Measurements from ENCODE around the gene ASPN.
"Not testable (repeated sequence)": the region's sequence is repeated elsewhere in the genome, so short reads cannot be mapped to it uniquely, and the experiment has no call there.

The ASPN gene

DNA sequence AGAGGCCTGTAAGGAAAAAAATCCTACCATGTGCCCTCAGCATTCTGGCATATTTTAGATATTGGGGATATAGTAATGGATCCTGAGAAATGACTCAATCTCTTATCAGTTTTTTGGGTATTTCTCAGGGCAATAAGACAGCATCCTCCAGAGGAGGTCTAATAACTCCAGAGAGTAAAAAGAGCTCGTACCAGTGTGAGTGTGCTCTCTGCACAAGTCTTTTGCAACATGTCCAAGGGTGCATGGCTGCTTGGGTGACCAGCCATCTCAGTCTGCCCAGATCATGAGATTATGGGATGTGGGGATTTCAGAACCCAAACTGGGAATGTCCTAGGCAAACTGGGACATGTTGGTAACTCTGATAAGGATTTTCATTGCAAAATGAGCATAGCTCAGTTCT, 15.3 kb downstream of the ASPN start:
- no peak for DNase-seq

DNA sequence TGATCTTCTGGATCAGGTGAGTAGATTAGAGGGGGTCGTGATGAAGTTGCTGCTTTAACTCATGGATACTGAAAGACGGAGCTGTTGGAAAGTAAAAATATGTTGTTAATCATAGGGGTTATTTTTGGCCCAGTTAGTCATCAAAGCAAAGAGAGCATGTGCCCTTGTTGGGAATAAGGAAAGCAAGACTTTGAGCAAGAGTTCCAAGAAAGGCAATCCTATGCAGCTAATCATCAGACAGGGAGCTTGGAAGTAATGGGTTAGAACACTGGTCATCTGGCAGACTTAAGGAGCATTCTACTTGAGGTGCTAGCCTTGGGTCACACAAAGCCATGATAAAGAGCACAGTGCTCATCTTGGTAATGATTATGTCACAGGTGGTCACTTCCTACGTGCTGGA, 18.3 kb downstream of the ASPN start:
- DNase-seq, result no peak

DNA sequence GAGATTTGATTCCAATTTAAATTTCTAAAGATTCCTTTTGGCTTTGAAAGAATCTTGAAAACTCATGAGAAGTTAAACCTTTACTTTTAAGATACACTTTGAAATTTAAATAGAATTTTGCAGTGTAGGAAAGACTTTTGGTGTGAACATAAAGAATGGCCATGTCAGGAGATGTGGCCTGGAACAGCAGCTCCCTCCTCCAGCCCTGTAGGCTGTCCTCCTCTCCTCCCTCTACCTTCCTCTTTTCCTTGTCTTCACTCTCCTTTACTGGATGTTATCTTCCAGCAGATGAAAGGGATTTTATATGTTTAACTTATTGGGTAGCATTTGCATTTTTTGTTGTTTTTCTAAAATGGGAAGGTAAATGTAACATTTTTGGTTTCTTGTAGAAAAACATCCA, 18.9 kb downstream of the ASPN start:
- DNase-seq, result no peak

DNA sequence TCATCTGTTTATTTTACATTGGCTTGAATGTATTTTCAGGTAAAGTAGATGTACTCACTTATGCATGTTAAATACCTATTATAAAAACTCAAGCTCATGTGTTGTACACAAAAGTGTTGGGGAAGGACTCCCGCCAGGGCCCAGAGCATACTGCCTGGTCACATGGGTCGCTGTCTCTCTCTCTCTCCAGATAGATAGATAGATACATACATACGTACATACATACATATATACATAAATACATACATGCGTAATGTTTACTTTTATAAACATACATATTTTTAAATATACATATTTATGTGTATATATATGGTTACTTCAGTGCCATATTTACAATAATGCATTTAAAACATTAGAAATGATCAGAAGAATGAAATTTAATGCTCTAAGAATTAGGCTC, 24.7 kb downstream of the ASPN start:
- DNase-seq, result no peak

DNA sequence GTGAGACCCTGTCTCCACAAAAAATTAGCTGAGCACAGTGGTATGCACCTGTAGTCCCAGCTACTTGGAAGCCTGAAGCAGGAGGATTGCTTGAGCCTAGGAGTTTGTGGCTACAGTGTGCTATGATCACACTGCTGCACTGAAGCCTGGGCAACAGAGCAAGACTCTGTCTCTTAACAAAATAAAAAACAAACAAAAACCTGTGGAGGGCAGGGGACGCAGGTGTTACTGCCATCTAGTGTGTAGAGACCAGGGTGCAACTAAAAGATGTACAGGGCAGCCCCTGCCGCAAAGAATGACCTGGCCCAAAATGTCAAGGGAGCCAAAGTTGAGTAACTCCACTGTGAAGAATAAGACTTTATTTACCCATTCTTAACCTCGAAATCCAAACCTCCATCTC, 27.1 kb downstream of the ASPN start:
- peak in 1 of 2 experiments; percentile 11 for DNase-seq

DNA sequence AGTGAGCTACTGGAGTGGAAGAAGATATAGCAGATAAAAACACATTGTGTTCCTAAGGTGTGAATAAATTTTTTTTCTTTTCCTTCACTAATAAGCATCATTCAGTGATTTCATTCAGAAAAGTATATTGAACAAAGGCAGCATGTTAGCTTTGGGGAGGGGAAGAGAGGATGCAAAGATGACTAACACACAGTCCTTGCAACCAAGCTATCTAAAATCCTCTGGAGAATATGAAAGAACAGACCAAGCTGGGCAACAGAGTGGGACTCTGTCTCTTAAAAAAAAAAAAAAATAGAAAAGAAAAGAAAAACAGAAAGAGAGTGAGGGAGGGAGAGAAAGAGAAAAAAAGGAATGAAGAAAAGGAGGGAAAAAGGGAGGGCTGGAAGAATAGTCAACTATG, 35.8 kb downstream of the ASPN start:
- DNase-seq, result no peak

DNA sequence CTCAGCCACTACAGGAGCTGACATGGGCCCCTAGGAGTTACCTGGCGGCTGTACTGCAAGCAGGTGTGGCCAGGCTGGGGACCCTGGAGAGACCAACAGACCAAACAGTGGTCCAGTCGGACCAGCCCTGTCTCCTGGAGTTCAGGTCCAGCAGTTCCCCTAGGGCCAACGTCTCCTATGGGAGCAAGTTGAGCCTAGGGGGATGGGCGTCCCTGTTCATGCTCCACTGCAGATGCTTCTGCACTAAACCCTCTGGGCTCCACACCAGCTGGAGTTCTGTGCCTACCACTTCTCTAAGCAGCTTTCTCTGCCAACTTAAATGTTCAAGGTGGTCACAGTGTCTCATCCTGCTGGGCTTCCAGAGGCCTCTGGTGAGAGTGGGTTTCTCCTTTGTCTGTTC, 37.5 kb downstream of the ASPN start:
- DNase-seq, result peak in 1 of 2 experiments; percentile 58

DNA sequence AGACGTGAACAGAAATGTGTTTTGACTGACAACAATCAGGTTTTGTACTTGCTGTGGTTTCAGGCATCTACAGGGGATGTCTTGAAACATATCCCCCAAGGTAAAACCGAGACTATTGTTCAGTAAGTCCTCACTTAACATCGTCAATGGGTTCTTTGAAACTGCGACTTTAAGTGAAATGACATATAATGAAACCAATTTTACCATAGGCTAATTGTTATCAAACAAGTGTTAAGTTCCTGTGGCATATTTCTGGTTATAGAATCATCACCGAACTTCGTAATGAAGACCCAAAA, 41.6 kb downstream of the ASPN start:
- DNase-seq, result no peak

DNA sequence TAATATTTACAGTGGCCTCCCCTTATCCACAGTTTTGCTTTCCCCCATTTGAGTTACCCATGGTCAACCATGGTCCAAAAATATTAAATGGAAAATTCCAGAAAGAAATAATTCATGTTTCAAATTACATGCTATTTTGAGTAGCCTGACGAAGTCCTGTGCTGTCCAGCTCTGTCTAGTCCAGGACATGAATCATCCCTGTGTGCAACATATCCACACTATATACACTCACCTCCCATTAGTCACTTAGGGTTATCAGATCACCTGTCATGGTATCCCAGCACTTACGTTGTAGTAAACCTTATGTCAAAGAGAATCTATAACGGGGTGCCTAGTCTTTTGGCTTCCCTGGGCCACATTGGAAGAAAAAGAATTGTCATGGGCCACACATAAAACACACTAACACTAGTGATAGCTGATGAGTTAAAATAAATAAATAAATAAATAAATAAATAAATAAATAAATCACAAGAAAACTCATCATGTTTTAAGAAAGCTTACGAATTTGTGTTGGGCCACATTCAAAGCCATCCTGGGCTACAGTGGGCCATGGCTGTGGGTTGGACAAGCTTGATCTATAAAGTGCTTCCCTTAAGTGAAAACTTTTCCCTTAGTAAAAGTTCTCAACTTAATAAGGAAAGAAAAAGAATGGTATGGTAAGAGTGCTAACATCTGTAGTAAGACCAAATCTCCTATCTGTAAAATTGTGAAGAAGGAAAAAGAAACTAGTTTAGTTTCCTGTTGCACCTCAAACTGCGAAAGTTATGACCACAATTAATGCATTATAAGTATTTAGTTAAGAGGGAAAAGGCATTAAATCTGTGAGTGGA, 42.2 kb downstream of the ASPN start:
- no peak for DNase-seq

DNA sequence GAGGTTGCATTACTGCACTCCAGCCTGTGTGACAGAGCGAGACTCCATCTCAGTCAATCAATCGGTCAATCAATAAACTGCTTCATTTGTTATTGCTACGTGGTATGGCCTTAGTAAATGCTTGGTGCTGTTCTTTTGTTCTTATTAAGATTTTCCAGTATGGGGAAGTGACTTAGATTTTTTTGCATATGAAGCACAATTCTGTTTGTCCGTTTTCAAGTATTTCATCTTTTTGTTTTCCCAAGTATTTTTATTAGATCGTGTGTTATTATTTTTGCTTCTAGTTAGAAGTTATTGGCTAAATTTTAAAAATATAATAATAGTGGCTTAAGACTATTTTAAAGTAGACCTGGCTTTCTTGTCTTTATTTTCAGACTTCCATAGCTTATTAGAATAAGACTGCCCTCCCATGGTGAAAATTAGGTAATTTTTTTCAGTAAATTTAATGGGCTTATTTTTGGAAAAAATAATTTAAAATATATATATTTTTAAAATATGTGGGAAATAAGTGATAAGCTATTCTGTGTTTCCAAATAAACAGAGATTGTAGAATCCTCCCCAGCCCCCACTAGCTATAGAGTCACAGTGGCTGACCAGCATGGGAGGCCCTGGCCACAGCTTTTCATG, 43.3 kb downstream of the ASPN start:
- DNase-seq, result no peak

DNA sequence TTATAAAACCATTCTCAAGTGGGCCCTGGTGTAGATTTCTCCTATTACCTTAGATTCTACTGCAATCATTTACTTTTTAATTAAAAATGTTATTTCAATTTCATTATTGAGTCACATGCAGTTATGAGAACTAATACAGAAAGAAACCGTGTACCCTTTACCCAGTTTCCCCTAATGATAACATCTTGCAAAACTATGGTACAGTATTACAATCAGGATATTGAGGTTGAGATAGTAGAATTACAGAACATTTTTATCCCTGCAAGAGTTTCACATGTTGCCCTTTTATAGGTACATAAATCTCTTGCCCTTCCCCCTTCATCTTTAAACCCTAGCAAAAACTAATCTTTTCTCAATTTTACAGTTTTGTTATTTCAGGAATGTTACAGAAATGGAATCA, 47.0 kb downstream of the ASPN start:
- DNase-seq, result no peak

DNA sequence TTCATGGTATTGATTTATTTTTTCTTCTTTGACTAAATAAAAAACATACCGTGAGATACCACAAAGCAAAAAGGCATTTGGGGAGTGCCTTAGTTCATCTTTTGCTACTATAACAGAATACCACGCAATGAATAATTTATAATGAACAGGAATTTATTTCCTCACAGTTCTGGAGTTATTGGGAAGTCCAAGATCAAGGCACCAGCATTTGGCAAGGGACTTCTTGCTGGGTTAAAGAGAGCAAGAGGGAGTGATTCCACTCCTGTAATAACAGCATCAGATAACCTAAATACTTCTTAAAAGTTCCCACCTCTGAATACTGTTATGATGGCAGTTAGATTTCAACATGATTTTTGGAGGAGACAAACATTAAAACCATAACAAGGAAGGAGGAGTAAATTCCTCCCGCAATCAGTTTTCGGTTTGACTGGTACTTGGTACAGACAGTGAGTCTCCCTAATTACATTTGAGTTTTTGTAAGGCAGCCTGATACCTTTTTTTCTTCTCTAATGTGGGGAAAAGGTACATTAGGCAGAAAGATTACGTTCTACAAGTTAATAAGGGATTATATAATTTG, 49.2 kb downstream of the ASPN start:
- no peak for DNase-seq

DNA sequence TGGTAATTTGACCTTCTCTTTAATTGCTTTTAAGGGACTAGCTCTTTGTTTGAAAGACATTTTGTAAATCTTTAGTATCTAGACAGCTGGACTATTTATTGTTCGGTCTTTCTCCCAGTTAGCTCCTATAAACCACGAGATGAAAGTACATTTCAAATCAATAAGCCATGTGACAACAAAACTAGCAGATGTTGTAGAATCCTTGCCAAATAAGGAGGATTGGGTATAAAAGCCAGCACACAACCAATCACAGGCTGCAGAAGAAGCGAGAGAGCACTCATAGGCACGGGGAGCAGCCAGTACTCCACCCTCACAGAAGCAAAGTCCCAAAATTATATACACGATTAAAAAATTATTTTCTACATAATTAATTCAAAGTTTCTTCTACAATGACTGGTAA, 50.0 kb downstream of the ASPN start:
- DNase-seq, result no peak

DNA sequence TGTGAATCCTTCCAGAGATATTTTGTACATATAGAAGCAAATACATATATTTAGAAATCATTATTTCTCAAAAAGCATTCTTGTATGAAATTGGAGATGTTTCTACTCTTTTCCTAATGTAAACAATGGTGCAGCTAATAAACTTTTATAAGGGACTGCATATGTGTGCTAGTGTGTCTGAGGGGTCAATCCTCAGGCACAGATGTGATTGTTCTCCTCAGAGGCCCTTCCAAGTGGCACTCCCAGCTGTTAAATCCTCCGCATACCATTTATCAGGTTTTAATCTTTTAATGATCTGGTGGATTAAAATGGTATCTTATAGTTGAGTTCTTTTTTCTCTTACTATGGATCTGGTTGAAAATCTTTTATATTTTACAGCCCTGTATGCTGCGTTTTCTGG, 52.5 kb downstream of the ASPN start:
- DNase-seq, result no peak

DNA sequence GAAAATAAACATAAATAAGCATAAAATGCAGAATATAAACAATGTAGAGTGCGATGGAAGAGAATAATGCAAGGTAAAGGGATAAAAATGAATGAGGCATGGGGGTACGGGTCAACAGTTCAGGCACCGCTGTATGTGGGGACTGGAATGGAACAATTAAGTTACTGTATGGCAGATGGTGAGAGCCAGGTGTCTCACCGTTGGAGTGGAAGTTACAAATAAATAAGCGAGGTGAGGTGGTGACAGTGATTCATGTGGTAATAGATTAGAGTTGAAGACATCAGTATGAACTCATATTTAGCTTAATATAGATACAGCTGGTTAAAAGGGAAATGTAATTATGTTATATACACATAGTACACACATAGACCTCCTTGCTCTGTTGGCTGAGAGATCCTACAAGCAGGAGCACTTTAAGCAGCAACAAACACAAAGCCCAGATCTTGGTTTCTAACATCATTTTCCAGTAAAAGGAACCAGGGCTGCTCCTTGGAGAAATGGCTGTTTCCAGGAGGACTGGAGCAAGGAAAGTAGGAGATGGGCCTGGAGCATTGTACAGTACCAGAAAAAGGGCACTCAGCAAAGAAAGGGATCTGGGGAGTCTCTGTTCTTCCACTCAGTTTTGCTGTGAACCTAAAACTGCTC, 55.7 kb downstream of the ASPN start:
- peak in 1 of 2 experiments; percentile 4 for DNase-seq

DNA sequence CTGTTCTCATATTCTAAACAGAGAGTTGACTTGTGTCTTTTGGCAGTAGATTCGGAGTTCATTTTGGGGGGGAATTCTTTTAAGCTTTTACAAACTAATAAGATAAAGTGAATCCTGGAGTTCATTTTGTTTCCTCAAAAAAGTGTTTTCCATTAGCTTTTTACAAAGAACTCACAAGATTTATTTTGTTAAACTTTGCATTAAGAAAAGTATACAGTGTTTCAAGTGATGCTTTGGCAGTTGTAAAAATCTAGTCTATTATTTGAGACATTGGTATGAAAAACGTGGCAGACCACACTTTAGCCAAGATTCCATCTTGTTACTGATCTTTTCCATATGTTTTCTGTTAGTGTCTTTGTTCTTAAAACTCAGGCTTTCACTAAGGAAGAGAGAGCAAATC, 56.8 kb downstream of the ASPN start:
- no peak for DNase-seq

DNA sequence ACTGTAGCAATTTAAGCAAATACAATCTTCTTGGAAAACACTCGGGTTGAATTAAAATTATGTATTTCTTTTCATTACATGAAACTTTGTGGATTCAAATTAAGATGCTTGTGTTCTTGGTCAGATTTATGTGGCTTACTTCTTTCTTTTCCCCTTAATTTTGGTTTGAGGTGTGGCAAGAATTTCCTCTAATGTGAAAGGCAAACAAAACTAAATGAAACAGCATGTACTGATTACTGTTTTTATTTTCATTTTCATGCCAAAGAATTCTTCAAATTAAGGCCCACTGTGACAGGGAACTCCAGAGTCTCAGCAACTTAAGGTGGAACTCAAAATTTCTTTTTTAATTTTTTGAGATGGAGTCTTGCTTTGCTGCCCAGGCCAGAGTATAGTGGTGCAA, 58.0 kb downstream of the ASPN start, which contains the start of gene OMD:
Gene OMD, minus strand, starts transcription at position 132 of the 400 bp plus-strand sequence. CDS start 6,913 bp downstream, outside the sequence.
- no peak for DNase-seq

DNA sequence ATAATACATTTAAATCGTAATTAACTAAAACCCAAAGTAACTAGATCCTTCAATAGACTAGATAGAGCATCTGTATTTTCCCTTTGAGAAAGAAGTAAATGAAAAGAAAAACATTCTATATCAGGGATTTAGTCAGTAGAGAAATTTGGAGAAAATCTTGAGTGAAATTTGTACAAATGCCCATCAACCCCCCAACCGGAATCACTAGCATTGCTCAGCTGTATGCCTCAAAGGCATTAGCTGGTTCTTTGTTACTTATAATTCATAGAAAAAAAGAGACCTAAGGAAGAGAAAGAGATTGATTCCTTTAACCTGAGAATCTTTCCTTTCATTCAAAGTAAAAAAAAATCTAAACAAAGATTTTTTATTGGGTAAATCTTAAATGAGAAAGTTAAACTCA, 58.7 kb downstream of the ASPN start:
- no peak for DNase-seq

DNA sequence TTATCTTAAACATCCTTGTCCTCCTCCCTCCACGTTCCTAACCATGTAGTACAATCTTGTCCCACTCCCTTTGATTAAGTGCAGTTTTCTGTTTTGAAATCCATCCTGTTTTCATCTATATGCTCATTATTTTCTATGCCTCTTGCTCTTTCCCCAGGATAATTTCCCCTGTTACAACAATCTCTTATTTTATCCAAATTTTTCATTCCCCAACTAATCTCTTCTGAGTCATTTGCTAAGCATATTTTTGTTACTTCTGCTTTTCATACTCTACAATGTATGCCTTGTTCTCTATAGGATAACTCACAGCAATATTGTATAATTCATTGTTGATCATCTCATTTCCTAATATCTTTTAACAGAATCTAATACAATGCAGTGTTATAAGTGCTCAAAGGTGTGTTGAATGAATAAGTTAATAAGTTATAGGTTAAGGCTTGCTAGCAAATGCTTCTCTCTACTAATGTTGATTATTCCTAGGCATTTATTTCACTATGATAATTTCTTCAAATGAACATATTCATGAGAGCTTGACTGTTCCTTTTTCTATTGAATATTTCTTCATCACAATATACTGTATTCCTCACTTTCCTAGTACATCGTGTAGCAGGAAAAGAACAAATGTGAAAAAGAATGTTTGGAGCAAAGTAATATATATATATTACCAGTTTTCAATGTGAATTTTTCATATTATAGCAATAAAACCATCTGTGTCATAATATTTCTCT, 59.5 kb downstream of the ASPN start:
- DNase-seq, result no peak

DNA sequence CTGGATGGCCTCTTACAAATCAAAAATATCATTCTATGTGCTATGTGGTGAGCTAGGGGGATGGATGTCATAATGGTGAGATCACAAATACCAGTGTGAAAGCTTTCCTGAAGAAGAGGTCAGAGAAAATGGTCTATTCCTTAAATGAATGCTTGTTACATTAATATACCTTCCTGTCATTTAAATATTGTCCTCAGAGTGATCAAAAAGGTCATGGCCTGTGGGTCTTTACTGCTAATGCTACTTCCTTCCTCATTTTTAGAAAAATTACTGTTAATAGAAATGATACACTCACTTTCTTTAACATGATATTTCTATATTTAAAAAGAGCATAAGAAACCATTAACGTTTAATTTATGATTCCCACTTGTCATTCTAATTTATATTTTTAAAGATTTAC, 67.7 kb downstream of the ASPN start:
- DNase-seq, result no peak

DNA sequence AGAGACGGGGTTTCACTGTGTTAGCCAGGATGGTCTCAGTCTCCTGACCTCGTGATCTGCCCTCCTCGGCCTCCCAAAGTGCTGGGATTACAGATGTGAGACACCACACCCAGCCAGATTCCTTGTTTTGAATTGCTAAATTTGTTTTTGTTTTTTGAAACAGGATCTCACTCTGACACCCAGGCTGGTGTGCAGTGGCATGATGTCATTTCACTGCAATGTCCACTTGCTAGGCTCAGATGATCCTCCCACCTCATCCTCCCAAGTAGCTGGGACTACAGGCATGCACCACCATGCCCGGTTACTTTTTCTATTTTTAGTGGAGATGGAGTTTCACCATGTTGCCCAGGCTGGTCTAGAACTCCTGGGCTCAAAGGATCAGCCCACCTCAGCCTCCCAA, 71.1 kb downstream of the ASPN start:
- DNase-seq, result not testable (repeated sequence)

DNA sequence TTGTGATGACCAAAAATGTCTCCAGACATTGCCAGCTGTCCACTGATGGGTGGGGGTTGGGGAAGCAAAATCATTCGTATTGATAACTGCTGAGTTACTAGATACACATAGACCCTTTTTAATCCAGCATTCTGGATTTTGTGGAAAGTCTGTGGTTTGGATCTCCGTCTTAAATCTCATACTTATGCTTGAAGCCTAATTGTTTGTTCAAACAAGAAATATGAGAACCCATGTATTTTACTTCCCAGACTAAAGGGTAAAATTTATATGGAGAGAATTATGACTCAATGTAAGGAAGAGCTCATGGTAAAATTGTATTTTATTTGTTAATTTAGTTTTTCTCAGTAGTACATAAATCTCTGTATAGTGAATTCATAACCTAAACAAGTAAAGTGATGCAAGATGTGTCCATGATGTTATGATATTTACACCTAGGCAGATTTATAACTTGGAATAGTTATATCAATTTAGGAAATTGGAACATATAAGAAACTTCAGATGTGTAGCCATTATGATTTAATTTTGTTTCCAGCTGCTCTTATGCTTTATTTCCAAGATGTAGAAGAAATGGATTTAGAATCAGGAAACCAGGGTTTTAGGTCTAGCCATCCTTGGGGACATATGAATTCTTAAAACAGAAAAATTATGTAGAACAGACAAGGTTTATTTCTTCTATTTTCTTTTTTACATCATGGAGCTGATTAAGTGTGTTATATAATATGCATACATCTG, 73.4 kb downstream of the ASPN start:
- no peak for DNase-seq

DNA sequence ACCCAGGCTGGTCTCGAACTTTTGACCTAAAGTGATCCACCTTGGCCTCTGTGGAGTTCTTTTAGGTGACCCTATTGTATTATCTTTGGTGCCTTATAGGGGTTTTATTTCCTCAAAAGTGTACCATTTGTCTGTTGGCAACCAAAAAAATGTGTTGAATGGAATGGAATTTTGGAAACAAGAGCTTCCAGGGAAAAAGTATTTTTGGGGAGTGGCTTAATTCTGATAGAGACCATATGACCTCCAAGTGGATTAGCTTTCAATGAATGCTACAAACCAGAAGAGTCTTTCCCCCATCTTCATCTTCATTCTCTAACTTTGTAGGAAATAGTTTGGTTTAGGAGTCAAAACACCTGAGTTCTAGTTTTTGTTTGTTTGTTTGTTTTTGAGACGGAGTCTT, 74.5 kb downstream of the ASPN start:
- no peak for DNase-seq
